Heart left ventricle (tissue), 13 donors: Measurements from ENCODE around the gene CCDC34.

Experiments
- CTCF ChIP-seq, 12 donors: fragments of 200-600 bp; sonication (generic) in 4 of 12; IDR thresholded peaks; one replicate each; pipeline versions ENCODE4 v1.5.0 to v1.8.0; 2018 to 2022; ENCODE audit warnings: antibody characterized with exemption in 12 of 12, mild to moderate bottlenecking in 5 of 12
- POLR2A ChIP-seq, 2 donors: fragments of 450-650 bp; IDR thresholded peaks; one replicate each; pipeline ENCODE4 v1.6.1; 2017; ENCODE audit warnings: antibody characterized with exemption in 2 of 2, mild to moderate bottlenecking in 2 of 2, moderate library complexity in 2 of 2
- donor health status: ischemic (EF 13 %, LVEDD 7.1; RV severe dilation, severe dysfunction).
- donor health status: DM: no; HTN: yes; CAD: no.
- donor health status: DM: no; HTN: no; CAD: no.
- donor health status: ischemic (EF 25% LVEDD 6.9; RV normal size, moderate dysfunction).
- donor health status: ischemic (EF 25% LVEDD 5.7; RV mildly dilated, moderate dysfunction).
- donor health status: ischemic (EF 35%, LVEDD 5.7; RV mildly dilated, moderate dysfunction).
- donor health status: nonischemic (EF 11% LVEDD 7.7; RV severe dilation, severe dysfunction).
- donor health status: DM: yes; HTN: yes; CAD: no.
- donor health status: PGD.
- donor health status: ischemic (EF 29% LVEDD 5.4; RV normal size, mild dysfunction).
- donor health status: nonischemic (EF 23%, LVEDD 6.1; RV moderate dilation, normal function).

DNA sequence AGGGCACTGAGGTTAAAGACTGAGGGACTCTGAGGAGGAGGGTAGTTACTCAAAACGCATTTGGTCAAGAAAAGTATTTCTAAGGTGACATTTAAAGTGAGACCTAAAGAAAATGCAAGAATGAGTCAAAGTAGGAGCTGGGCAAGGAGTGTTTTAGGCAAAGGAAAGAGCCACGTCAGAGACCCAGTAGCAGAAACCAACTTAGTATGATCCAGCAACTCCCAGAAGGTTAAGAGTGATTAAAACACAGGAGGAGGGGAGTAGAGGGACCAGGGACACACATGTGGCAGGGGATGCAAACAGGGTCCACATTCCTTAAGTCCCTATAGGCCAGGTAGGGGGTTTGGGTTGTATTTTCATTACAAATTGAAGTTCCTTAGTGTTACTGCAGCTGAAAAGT is 24.3 kb upstream of the CCDC34 start:
- TF ChIP-seq CTCF (IDR thresholded peaks at IDR 0.05) (no peak), POLR2A (IDR thresholded peaks at IDR 0.05) (no peak)
